ENCODE data around the gene ALG1L2. TPM values are rescaled to one million over a fixed set of nuclear protein-coding genes. Genes with fewer than 3 reads are reported as not detected.
"Not testable (repeated sequence)": the region's sequence is repeated elsewhere in the genome, so short reads cannot be mapped to it uniquely, and the experiment has no call there.

ALG1L2 gene
- polyA plus RNA-seq, 4 donors, result 0.76 to 3.8 (median 2.1) TPM

DNA sequence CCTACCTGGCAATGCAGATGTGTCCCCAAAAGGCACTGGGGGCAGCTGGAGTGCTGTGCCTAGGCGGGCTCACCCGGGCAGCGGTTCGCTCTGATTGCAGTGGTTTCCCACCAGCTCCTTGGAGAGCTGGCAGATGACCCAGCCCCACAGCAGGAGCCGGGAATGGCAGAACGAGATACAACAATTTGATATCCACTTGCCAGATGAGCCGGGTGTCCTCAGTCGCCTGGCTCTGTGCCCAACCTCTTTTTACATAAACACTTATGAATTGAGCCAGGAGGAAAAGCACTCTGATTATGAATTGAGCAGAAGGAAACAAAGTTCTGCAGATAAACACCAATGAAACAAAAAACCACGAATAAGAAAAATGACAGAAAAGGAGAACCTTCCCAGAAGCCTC, 38.2 kb downstream of the ALG1L2 start:
- not testable (repeated sequence) for DNase-seq (ENCODE audit: low read depth in 4 of 4, low spot score in 2 of 4)

GRCh38 chr3:130120291-130120690, 38.7 kb downstream of the ALG1L2 start:
- not testable (repeated sequence) for DNase-seq (ENCODE audit: low read depth in 4 of 4, low spot score in 2 of 4)

- DNase-seq (ENCODE audit: low read depth in 4 of 4, low spot score in 2 of 4), result not testable (repeated sequence)
Measured at GRCh38 chr3:130122891-130123775, 41.5 kb downstream of the ALG1L2 start.

DNA sequence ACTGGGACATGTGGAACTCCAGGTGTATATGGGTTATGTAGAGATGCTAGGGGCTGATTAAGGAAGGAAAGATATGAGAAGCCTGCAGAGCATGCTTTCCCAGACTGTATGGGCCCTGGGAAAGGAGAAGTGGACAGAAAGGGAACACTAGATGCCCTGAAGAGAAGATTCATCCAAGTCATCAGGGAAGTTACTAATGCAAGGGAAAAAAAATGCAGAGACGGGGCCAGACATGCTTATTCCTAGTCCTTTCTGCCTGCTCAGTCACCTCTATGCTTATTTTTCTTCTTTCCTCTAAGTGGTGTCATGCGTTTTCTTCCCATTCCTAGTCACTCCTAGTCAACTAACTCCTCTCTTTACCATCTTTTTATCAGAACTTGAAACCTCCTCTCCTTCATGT, 43.8 kb downstream of the ALG1L2 start:
- DNase-seq (ENCODE audit: low read depth in 4 of 4, low spot score in 2 of 4), result not testable (repeated sequence)

DNA sequence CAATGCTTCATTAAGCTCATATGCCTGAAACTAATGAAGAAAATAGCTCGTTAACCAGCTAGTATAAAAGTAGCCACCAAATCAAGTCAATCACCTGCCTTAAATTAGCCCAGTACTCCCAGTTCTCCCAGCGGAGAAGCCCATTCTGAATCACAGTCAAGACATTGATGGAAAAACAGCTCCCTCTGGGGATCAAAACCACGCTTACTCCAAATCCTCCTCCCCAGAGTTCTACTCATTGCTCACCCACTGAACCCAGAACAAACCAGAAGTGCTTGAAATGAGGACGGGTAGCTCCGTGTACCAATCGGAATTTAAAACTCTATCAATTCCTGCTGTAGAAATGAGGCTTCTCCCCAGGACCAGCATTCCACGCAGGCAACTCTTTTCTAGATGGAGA, 54.7 kb downstream of the ALG1L2 start:
- not testable (repeated sequence) for DNase-seq (ENCODE audit: low read depth in 4 of 4, low spot score in 2 of 4)

DNA sequence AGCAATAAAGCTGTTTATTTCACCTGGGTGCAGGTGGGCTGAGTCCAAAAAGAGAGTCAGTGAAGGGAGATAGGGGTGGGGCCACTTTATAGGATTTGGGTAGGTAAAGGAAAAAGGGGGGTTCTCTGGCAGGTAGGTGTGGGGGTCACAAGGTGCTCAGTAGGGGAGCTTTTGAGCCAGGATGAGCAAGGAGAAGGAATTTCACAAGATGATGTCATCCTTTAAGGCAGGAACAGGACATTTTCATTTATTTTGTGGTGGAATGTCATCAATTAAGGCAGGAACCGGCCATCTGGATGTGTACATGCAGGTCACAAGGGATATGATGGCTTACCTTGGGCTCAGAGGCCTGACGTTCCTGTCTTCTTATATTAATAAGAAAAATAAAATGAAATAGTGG, 56.1 kb downstream of the ALG1L2 start:
- not testable (repeated sequence) for DNase-seq (ENCODE audit: low read depth in 4 of 4, low spot score in 2 of 4)

GRCh38 chr3:130138992-130139391, 57.4 kb downstream of the ALG1L2 start:
- not testable (repeated sequence) for DNase-seq (ENCODE audit: low read depth in 4 of 4, low spot score in 2 of 4)

GRCh38 chr3:130140756-130141155, 59.1 kb downstream of the ALG1L2 start:
- not testable (repeated sequence) for DNase-seq (ENCODE audit: low read depth in 4 of 4, low spot score in 2 of 4)

GRCh38 chr3:130143648-130144327, 62.2 kb downstream of the ALG1L2 start:
- DNase-seq (ENCODE audit: low read depth in 4 of 4, low spot score in 2 of 4), result not testable (repeated sequence)

- not testable (repeated sequence) for DNase-seq (ENCODE audit: low read depth in 4 of 4, low spot score in 2 of 4)
Measured at GRCh38 chr3:130144328-130144650, 62.7 kb downstream of the ALG1L2 start.

GRCh38 chr3:130145456-130145855, 63.8 kb downstream of the ALG1L2 start:
- DNase-seq (ENCODE audit: low read depth in 4 of 4, low spot score in 2 of 4), result not testable (repeated sequence)

GRCh38 chr3:130146465-130146864, 64.8 kb downstream of the ALG1L2 start:
- not testable (repeated sequence) for DNase-seq (ENCODE audit: low read depth in 4 of 4, low spot score in 2 of 4)

Other genes with a start within 250 kb of the ALG1L2 start
- gene TMCC1, start 188.1 kb upstream of the ALG1L2 start, polyA plus RNA-seq (ENCODE audit: insufficient read length in 4 of 4), result 10 to 100 TPM; 22.7 to 25.5 (median 24.2) TPM
- gene TRH, start 107.1 kb upstream of the ALG1L2 start, polyA plus RNA-seq (ENCODE audit: insufficient read length in 4 of 4), result under 1 TPM; 0.23 to 0.45 (median 0.32) TPM